ENCODE results near the gene TUBGCP3.
"Not testable (repeated sequence)": the region's sequence is repeated elsewhere in the genome, so short reads cannot be mapped to it uniquely, and the experiment has no call there.

The TUBGCP3 gene

GRCh38 chr13:112576191-112576590 is 11.8 kb downstream of the TUBGCP3 start:
- no peak for FAIRE-seq

- no peak for FAIRE-seq
Measured at GRCh38 chr13:112575675-112576074, 12.3 kb downstream of the TUBGCP3 start.

GRCh38 chr13:112574834-112575613 is 12.9 kb downstream of the TUBGCP3 start:
- FAIRE-seq = no peak

GRCh38 chr13:112574416-112574815 is 13.5 kb downstream of the TUBGCP3 start:
- FAIRE-seq = no peak

GRCh38 chr13:112573710-112574109 is 14.2 kb downstream of the TUBGCP3 start:
- FAIRE-seq = no peak

GRCh38 chr13:112572366-112572765 is 15.6 kb downstream of the TUBGCP3 start:
- FAIRE-seq = no peak

DNA sequence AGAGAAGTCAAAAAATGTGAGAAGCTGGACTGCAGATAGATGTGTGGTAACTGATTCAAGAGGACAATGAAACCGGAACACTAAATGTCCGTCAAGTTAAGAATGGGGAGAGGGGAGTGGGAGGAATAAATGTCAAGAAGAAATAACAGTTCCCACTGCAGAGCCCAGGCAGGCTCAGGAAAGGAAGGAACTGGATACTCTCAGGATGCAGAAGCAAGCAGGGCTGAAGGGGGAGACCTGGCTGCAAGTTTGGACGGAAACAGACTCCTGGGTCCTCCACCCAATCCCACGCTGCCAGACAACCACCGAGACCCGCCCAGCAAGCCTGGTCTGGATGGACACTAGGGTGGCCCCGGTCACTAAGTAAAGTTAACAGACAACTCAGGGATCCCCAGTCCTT is 18.1 kb downstream of the TUBGCP3 start:
- no peak for FAIRE-seq

DNA sequence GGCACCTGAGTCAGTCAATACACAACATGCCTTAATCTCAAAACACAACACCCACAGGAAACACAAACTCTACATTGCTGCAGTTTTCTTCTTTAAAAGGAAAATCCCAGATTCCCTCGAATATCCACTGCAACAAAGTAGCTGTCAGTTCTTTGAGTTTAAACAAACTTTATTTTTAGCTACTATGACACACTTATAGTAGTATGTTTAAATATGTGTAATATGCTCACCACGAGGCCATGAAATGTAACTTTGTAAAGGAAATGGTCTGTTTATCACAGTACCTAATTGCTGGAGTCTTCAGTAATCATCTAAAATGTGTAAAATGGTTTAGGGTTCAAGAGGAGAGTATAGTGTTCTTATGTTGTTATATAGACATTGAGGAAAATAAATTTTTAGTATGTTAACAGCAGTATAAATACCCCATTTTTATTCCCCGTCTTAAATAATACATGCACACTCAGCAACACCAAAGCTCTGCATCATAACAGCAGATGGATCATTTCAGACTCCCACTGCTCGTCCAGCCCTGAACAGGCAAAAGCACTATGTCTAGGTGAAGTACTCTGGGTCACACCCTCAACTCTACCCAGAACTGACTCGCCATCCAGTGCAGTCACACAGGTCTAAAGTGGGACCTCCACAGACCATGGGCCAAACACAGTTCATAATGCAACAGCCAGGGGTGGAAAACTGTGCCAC is 20.6 kb downstream of the TUBGCP3 start:
- no peak for FAIRE-seq

- no peak for FAIRE-seq
Measured at GRCh38 chr13:112562786-112563383, 25.1 kb downstream of the TUBGCP3 start.

DNA sequence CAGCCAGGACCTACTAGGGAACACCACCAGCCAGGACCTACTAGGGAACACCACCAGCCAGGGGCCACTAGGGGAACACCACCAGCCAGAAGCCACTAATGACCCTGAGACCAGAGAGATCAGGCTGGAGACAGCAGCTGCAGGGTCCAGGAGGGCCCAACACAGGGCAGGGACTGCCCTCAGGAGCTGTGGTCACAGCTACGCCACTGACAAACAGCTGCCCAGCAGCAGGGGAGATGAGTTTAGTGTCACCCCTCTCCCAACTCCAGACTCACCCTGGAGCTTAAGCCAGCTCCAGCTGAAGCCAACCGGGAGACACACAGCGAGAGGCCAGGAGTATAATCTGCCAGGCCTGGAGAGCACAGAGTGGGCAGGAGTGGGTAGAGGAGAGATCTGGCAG is 25.7 kb downstream of the TUBGCP3 start:
- no peak for FAIRE-seq

- no peak for FAIRE-seq
Measured at GRCh38 chr13:112561478-112561877, 26.5 kb downstream of the TUBGCP3 start.

DNA sequence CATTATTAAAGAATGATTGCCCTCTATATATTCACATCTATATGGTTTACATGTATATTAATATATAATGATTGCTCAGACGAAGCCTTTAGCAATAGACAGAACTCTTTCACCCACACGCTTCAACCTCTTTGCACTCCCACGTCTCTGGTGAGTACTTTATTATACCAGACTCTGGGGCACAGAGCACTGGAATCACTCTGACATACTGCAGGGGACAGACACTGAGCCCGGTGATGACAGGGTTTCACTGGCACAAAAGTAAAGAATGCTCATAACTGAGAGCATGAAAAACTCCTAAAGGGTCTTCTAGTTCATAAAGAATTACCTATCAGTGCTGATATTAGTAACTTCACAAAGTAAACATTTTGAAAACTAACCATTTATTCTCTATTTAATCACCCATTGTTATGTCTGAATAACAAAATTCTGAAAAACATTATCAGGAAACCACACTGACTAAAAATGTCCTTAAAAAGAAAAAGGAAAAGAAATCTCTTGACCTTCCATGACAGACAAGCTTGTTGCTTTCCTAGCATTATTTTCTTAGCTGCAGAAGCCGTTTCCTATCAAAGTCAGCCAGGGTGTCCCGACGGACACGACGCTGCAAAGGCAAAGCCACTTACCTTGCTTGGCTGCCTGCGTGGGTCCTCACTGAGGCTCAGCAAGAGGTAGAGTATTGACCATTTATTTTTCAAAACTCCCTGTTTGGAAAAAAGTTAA is 29.1 kb downstream of the TUBGCP3 start:
- FAIRE-seq = no peak

GRCh38 chr13:112556600-112556999 is 31.4 kb downstream of the TUBGCP3 start:
- FAIRE-seq = no peak

DNA sequence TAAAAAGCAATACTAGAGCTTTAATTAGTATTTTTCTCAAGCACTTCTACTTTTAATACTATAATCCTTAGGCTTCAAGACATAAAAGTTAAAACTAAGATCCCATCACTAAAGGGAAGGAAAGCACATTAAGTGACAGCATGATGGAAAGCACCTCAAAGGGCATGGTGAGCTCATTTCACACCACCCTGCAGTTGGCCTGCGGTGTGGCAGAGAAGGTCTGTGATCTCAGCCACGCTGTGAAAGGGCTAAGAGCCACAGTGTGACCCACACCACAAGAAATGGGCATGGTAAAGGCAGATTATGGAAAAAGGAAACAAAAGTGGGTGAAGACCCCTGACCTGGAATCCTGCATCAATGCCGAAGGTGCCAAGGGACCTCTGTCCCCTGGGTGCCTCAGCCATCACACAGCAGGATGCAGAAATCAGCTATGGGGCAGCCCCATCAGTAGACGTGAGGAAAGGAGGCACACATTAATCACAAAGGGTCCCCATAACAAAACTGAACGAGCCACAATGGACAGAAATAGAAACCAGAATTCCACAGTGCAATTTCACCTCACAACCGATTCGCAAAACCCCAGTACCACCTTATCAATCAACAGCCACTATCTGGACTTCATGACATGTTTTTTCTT is 33.6 kb downstream of the TUBGCP3 start:
- no peak for FAIRE-seq

GRCh38 chr13:112548975-112549374 is 39.0 kb downstream of the TUBGCP3 start:
- FAIRE-seq = not testable (repeated sequence)

DNA sequence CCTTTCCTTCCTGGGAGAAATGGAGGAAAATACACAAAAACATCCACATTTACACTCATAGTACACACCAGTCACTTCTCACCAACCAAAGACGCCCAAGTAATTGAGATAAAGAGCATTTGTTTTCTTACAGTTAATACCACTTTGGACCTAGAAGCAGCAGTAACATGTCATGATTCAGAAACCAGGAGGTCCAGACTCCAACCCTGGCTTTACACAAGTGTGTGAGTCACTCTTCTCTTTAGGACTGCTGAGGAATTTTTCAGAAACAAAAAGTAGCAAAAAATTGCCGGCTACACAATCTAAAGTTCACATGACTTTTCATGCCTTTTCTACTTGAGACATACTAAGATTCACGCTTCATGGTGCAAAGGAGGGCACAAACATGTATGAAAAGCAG is 42.1 kb downstream of the TUBGCP3 start:
- no peak for FAIRE-seq

DNA sequence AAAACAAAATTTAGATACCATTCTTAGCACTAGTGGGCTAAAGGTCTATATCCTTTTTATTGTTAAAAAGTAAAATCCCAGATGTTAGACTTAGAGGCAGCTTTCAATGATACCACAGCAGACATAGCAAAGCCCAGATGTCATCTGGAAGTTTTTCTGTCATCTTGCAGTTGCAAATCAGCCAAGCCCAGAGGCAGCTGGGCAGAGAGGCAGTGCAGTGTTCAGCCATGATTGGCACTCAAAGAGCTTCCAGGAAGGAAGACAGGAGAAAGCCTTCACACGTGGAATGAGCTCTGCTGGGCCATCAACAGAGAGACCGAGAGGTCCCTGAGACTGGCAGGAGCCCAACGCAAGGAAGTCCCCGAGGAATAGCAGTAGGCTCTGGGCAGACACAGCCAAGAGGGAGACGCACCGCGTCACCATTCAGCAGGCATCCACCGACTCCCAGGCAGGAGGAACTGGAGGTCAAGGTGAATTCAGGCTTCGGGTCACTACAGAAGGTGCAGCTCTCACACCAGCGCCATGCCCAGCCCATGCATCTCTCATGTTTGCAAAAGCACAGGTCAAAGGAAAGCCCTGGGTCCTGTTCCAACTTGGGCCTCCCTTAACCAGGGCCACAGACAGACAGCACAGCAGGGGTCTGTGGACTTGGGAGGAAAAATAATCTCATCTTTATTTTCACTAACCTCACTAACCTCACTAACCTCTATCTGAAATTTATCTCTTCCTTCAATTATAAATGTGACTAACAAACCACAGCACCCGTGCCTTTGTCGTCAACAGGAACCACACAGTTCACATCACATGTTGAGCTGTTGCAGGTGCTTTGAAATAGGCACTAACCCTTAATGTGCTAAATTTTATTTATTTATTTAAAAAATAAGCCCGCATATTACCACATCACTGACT is 54.9 kb downstream of the TUBGCP3 start:
- no peak for FAIRE-seq

GRCh38 chr13:112531263-112531794 is 56.6 kb downstream of the TUBGCP3 start:
- no peak for FAIRE-seq

DNA sequence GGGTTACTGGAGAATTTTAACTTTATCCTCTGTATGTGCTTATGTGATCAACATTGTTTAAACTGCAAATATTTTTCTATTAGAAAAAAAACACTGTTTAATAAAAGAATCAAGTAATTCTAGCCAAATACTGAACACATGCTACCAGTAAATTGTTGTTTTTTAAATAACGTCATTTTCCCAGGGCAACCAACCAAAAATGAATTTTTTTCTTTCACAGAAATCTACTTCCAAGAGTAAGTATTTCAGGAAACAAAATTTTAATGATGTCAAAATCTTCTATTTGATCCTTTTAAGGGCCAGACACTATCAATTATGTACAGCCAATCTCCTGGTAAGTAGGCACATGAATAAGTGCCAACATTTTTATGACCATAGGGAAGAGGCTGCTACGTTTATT is 57.1 kb downstream of the TUBGCP3 start:
- no peak for FAIRE-seq

GRCh38 chr13:112529216-112529615 is 58.7 kb downstream of the TUBGCP3 start:
- no peak for FAIRE-seq

GRCh38 chr13:112526146-112526853 is 61.7 kb downstream of the TUBGCP3 start:
- no peak for FAIRE-seq
